Vagina (tissue), 2 donors: ENCODE results near the gene STARD10. TPM values are rescaled to one million over a fixed set of nuclear protein-coding genes. Genes with fewer than 3 reads are reported as not detected.

Experiments used
- DNase-seq, 2 donors: peaks; one replicate each; pipeline ENCODE4 v3.0.0-alpha.2; 2017; ENCODE audit errors: extremely low spot score in 2 of 2
- H3K27ac ChIP-seq: fragments of 200-600 bp; sonication (generic); one replicate; pipeline ENCODE4 v1.5.1; 2019
- H3K27me3 ChIP-seq: fragments of 200-600 bp; sonication (generic); one replicate; pipeline ENCODE4 v1.5.1; 2019
- H3K36me3 ChIP-seq, 2 donors: fragments of 200-600 bp; sonication (generic); one replicate each; pipeline ENCODE4 v1.5.1; 2017 to 2019
- H3K4me1 ChIP-seq: fragments of 200-600 bp; sonication (generic); one replicate; pipeline ENCODE4 v1.5.1; 2019
- H3K4me3 ChIP-seq, 2 donors: fragments of 200-600 bp; sonication (generic); 1 replicate in 1 of 2; 2 replicates in 1 of 2; pipeline ENCODE4 v1.5.1; 2016 to 2019
- H3K9me3 ChIP-seq: fragments of 200-600 bp; sonication (generic); one replicate; pipeline ENCODE4 v1.5.1; 2019
- POLR2A ChIP-seq, 2 donors: fragments of 450-650 bp; IDR thresholded peaks; one replicate each; pipeline ENCODE4 v1.6.1; 2017; ENCODE audit warnings: antibody characterized with exemption in 2 of 2, mild to moderate bottlenecking in 2 of 2, moderate library complexity in 2 of 2
- POLR2AphosphoS5 ChIP-seq, 2 donors: sonication (generic); formaldehyde crosslinking; IDR thresholded peaks; one replicate each; pipeline ENCODE4 v1.9.0; 2017; ENCODE audit warnings: antibody characterized with exemption in 2 of 2, mild to moderate bottlenecking in 2 of 2, low read depth in 1 of 2; ENCODE audit not compliant: insufficient read depth in 1 of 2
- intact Hi-C: fragments of 100-400 bp; cut with DNase I; formaldehyde crosslinking; loops from one replicate; pipeline ENCODE4 v1.15.1; 2023
- total RNA-seq: library from RNA; depleted of rRNA; stranded (reverse); fragments of >200 nt; gene quantifications from one replicate; pipeline ENCODE4 v1.2.3, GENCODE V29; 2016
- TF ChIP-seq, protein P1 (sequence below), 3 experiments: fragments of 450-650 bp in 2 of 3; fragments of 200-600 bp in 1 of 3; sonication (generic) in 1 of 3; IDR thresholded peaks; one replicate each; pipeline ENCODE4 v1.5.1; 2017 to 2019; ENCODE audit warnings: antibody characterized with exemption in 3 of 3, mild to moderate bottlenecking in 2 of 3, moderate library complexity in 2 of 3

Gene STARD10
- total RNA-seq, 1 donor from 2014 or later = 75.9 TPM

GRCh38 chr11:72755713-72756285, 38.0 kb downstream of the STARD10 start:
- Histone ChIP-seq H3K4me1 (peaks cover 36% of the 10 kb centered on the region), H3K4me3 (no peak overlapping the region), H3K9me3 (no peaks in the 10 kb centered on the region), H3K27me3 (no peaks in the 10 kb centered on the region), H3K27ac (no peak overlapping the region), H3K36me3 (peaks cover 0 to 28% of the 10 kb centered on the region in 2 donors)
- intact Hi-C loops = no loop called here
- no peak for DNase-seq
- TF ChIP-seq, protein P1, sequence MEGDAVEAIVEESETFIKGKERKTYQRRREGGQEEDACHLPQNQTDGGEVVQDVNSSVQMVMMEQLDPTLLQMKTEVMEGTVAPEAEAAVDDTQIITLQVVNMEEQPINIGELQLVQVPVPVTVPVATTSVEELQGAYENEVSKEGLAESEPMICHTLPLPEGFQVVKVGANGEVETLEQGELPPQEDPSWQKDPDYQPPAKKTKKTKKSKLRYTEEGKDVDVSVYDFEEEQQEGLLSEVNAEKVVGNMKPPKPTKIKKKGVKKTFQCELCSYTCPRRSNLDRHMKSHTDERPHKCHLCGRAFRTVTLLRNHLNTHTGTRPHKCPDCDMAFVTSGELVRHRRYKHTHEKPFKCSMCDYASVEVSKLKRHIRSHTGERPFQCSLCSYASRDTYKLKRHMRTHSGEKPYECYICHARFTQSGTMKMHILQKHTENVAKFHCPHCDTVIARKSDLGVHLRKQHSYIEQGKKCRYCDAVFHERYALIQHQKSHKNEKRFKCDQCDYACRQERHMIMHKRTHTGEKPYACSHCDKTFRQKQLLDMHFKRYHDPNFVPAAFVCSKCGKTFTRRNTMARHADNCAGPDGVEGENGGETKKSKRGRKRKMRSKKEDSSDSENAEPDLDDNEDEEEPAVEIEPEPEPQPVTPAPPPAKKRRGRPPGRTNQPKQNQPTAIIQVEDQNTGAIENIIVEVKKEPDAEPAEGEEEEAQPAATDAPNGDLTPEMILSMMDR (IDR thresholded peaks at IDR 0.05) = no peak
- TF ChIP-seq POLR2A (IDR thresholded peaks at IDR 0.05) (no peak), POLR2AphosphoS5 (IDR thresholded peaks at IDR 0.05; ENCODE audit: insufficient read depth in 1 of 2, low read depth in 1 of 2) (no peak)

GRCh38 chr11:72754544-72755155, 39.2 kb downstream of the STARD10 start:
- H3K4me1 ChIP-seq = peaks cover 44% of the 10 kb centered on the region
- TF ChIP-seq, protein P1 (IDR thresholded peaks at IDR 0.05) = no peak
- TF ChIP-seq POLR2A (IDR thresholded peaks at IDR 0.05) = no peak
- no peak for TF ChIP-seq POLR2AphosphoS5 (IDR thresholded peaks at IDR 0.05; ENCODE audit: insufficient read depth in 1 of 2, low read depth in 1 of 2)
- H3K36me3 ChIP-seq = peaks cover 0 to 28% of the 10 kb centered on the region in 2 donors
- DNase-seq = no peak
- intact Hi-C loops = no loop called here
- no peak overlapping the region for H3K4me3 ChIP-seq
- no peaks in the 10 kb centered on the region for H3K9me3 ChIP-seq
- no peak overlapping the region for H3K27ac ChIP-seq
- H3K27me3 ChIP-seq = no peaks in the 10 kb centered on the region

DNA sequence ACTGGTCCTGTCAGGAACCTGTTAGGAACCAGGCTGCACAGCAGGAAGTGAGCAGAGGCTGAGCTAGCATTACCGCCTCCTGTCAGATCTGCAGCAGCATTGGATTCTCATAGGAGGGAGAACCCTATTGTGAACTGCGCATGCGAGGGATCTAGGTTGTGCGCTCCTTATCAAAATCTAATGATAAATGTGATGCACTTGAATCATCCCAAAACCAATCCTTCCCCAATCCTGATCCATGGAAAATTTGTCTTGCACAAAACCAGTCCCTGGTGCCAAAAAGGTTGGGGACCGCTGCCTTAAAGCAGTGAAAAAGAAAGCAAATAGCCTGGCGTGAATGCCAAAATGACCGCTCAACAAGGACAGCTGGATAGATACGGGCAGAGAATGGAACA, 39.7 kb downstream of the STARD10 start:
- intact Hi-C loops = no loop called here
- H3K36me3 ChIP-seq = peaks cover 0 to 28% of the 10 kb centered on the region in 2 donors
- no peak for TF ChIP-seq POLR2A (IDR thresholded peaks at IDR 0.05)
- TF ChIP-seq, protein P1 (IDR thresholded peaks at IDR 0.05) = no peak
- no peak for TF ChIP-seq POLR2AphosphoS5 (IDR thresholded peaks at IDR 0.05; ENCODE audit: insufficient read depth in 1 of 2, low read depth in 1 of 2)

DNA sequence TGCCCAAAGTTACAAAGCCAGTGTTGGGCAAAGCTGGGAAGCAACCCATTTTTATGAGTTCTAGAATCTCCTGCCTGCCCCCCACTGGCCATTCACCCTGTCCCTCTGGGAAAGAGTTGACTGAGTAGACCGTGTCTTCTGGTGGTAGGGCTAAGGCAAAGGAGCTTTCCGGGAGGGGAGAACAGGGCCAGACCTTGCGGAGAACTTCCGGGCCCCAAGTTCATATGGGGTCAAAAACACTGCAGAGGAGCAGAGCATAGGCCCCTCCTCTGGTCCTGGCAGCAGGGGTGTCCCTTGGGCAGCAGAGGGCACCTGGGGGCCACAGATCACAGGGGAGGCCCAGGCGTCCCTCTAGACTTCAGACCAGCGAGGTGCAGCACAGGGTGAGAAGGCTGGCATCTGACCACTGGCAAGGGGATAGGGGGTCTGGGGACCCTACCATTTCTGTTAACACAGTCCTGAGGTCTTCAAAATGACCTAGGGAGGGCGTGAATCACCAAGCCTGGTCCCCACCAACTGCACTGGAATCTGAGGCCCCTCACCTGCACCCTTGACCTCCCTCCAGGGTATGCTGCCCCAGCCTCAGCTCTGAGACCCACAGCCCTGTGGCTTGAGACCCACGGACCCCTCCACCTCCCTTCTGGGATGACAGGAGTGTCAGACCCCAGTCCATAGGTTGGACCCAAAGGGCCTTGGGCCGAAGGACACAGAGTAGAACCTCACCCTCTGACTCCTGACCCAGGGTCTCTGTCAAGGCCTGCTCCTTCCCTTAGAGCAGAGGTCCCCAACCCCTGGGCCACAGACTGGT, 40.3 kb downstream of the STARD10 start:
- TF ChIP-seq POLR2A (IDR thresholded peaks at IDR 0.05) (no peak), POLR2AphosphoS5 (IDR thresholded peaks at IDR 0.05; ENCODE audit: insufficient read depth in 1 of 2, low read depth in 1 of 2) (no peak)
- TF ChIP-seq, protein P1 (IDR thresholded peaks at IDR 0.05) = no peak
- peaks cover 34% of the 10 kb centered on the region for H3K4me1 ChIP-seq
- peak overlapping the region; percentile 70 for H3K27ac ChIP-seq
- intact Hi-C loops = no loop called here
- H3K36me3 ChIP-seq = peaks cover 0 to 23% of the 10 kb centered on the region in 2 donors
- no peaks in the 10 kb centered on the region for H3K9me3 ChIP-seq
- DNase-seq = no peak
- no peak overlapping the region for H3K4me3 ChIP-seq
- H3K27me3 ChIP-seq = no peaks in the 10 kb centered on the region

More for the DNA sequence above, 39.7 kb downstream of the STARD10 start:
- no peaks in the 10 kb centered on the region for H3K9me3 ChIP-seq
- H3K27me3 ChIP-seq = no peaks in the 10 kb centered on the region
- no peak overlapping the region for H3K27ac ChIP-seq
- H3K4me1 ChIP-seq = peaks cover 40% of the 10 kb centered on the region
- no peak overlapping the region for H3K4me3 ChIP-seq
- no peak for DNase-seq
